GM10266 (cell line): ENCODE measurements around the gene CDC42EP1.

Experiments
- DNase-seq: peaks from one replicate; pipeline ENCODE4 v3.0.0; 2012; ENCODE audit errors: extremely low spot score
- TF ChIP-seq, protein P1 (sequence below): IDR thresholded peaks from 2 replicates; pipeline ENCODE4 v1.5.1; 2012; ENCODE audit warnings: mild to moderate bottlenecking, low read depth; ENCODE audit not compliant: control insufficient read depth, insufficient read depth; ENCODE audit errors: missing control alignments

The CDC42EP1 gene, protein sequence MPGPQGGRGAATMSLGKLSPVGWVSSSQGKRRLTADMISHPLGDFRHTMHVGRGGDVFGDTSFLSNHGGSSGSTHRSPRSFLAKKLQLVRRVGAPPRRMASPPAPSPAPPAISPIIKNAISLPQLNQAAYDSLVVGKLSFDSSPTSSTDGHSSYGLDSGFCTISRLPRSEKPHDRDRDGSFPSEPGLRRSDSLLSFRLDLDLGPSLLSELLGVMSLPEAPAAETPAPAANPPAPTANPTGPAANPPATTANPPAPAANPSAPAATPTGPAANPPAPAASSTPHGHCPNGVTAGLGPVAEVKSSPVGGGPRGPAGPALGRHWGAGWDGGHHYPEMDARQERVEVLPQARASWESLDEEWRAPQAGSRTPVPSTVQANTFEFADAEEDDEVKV

DNA sequence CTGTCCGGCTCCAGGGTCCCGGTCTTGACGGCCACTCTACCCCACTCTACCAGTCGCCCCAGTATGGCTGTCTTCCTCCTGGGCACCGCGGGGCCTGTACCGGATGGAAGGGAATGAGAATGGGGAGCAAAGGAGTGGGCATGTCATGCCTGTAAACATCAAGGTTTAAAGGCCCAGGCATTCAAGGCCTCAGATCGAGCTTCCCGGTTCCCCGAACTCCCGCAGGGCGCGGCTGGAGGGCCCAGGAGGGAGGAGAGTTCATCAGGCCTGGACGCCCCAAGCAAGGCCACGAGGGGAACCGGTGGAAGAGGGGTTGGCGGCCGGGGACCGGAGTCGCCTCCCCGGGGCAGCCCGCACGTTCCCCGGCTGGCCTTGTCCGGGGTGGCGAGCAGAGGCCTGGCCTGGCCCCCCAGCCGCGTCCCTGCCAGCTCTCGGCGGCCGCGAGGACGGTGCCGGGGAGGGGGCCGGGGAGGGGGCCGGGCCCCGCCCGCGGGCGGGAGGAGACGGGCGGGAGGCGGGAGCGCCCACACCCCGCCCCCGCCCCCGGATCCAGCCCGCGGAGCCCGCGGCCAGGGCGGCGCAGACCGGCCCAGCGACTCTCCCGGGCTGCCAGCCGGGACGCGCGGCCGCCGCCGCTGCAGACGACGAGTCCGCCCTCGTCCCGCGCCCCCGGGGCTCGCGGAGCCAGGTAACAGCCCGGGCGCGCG, at the start of gene CDC42EP1:
TSS of gene CDC42EP1 (plus strand) at position 580 of the 707 bp plus-strand sequence. CDS start 5,870 bp downstream, outside the sequence.
- no peak for DNase-seq
- TF ChIP-seq, protein P1, sequence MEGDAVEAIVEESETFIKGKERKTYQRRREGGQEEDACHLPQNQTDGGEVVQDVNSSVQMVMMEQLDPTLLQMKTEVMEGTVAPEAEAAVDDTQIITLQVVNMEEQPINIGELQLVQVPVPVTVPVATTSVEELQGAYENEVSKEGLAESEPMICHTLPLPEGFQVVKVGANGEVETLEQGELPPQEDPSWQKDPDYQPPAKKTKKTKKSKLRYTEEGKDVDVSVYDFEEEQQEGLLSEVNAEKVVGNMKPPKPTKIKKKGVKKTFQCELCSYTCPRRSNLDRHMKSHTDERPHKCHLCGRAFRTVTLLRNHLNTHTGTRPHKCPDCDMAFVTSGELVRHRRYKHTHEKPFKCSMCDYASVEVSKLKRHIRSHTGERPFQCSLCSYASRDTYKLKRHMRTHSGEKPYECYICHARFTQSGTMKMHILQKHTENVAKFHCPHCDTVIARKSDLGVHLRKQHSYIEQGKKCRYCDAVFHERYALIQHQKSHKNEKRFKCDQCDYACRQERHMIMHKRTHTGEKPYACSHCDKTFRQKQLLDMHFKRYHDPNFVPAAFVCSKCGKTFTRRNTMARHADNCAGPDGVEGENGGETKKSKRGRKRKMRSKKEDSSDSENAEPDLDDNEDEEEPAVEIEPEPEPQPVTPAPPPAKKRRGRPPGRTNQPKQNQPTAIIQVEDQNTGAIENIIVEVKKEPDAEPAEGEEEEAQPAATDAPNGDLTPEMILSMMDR, result no peak

DNA sequence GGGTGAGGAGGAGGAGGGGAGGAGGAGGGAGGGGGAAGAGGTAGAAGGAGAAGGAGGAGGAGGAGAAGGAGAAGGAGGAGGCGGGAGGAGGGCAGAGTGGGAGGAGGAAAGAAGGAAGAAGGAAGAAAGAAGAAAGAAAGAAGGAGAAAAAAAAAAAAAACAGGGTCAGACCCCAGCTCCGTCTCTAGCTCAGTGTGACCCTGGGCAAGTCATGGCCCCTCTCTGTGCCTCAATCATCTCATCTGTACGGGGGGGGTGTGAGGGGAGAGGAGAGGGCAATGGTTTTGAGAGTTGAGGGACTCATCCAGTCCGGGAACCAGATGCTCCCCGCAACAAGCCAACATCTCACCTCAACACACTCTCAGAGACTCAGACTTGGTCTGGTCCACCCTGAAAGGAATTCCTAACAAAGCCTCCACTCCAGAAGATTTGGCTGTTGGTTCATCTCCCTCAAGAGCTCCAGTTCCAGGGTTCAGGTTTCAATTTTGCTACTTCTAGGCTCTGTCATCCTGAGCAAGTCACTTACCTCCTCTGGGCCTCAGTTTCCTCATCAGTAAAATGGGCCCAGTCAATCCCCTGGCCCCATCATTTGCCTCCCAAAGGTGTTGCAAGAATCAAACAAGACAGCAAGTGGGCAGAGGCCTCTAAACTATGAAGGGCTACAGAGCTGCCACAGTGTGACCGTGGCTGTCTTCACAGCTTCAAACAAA, 48.7 kb upstream of the CDC42EP1 start:
- TF ChIP-seq, protein P1, result no peak
- no peak for DNase-seq

DNA sequence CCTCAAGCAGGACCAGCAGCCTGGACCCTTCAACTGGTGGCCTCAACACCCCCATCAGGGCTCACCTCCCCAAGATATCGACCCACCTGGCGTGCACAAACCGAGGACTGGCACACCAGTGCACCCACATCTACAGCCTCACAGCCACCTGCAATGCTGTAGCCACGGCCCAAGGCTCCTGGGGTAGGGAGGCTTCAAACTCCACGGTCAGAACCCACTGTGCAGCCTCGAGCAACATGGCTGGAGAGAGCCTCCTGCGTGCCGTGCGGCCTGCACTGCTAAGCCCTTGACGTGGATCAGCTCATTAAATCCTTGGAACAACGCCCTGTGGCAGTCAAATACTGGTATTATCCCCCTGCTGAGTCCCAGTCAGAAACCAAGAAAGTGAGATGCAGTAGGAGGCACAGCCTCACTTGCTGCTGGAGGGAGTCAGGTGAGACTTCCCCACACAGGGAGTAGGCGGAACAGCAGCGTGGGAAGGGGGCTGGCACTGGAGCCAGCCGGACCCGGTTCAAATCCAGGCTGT, 45.7 kb upstream of the CDC42EP1 start:
- no peak for DNase-seq
- TF ChIP-seq, protein P1, result no peak

DNA sequence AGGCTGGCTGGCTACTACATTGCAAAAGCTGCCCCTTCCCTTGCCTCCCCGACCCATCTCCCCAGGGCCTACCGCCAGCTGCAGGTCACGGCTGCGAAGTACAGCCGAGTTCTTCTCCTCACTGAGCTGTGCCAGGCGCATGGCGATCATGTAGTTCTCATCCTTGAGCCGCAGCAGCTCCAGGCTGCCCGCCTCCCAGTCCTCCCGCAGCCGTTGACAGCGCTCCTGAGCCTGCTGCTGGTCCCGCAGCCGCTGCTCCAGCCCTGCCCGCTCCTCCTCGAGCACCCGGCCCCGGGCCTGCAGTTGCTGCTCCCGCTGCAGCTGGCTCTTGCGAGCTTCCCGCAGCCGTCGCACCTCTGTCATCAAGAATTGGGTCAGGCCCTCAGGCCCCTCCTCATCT, 44.4 kb upstream of the CDC42EP1 start:
- TF ChIP-seq, protein P1, result no peak
- no peak for DNase-seq

DNA sequence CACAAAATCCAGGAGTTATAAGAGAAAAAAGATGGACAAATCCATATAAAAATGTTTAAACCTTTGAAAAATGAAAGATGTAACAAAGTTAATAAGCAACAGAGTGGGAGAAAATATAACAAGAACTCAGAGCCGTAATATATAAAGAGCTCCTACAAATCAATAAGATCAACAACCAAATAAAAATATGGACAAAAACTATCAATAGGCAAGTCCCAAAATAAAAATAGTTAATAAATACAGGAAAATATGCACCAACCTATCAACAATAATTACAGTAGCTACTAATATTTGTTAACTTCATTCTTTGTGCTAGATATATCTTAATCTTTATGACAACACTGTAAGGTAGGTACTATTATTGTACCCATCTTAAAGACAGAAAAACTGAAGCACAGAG, 43.8 kb upstream of the CDC42EP1 start:
- TF ChIP-seq, protein P1, result no peak
- no peak for DNase-seq

DNA sequence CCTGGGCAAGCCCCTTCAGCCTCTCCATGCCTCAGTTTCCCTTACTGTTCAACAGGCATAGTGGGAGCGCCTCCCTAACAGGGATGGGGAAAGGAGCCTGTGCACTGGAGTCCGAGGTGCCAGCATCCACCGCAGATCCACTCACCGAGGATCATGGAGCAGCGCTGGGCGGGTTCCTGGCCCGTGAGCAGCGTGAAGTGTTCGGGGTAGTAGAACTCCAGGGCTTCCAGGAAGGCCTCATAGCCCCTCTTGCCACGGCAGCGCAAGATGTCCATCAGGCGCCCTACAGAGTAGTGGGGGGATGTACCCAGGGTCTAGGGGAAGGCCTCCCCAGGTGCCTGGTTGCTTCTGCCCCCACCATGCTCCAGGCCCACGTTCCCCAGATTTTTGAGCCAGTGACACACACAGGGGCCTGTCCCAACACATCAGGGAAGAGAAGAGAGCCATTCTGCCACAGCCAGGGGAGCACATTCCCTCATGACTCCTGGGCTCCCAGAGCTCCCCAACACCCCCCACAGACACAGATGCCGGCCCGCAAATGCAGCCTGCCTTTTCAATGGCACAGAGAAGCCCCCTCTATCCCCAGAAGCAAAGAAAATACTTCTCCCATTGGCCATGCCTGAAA, 42.3 kb upstream of the CDC42EP1 start:
- DNase-seq, result no peak
- TF ChIP-seq, protein P1, result no peak
